Esophagus squamous epithelium (tissue), 5 donors: ENCODE results near the gene NUTF2. TPM values are rescaled to one million over a fixed set of nuclear protein-coding genes. Genes with fewer than 3 reads are reported as not detected.

Source experiments
- DNase-seq: peaks from one replicate; lab custom pipeline; 2025; lab: John Stamatoyannopoulos, UW
- H3K27ac ChIP-seq, 4 donors: fragments of 200-600 bp; sonication (generic); one replicate each; pipeline ENCODE4 v1.5.1; 2016 to 2019; ENCODE audit warnings: mild to moderate bottlenecking in 1 of 4
- H3K27me3 ChIP-seq, 4 donors: fragments of 200-600 bp; sonication (generic); 1 replicate in 3 of 4; 2 replicates in 1 of 4; pipeline versions ENCODE4 v1.5.1 to v1.6.0; 2017 to 2021; ENCODE audit warnings: antibody characterized with exemption in 1 of 4
- H3K36me3 ChIP-seq, 3 donors: fragments of 200-600 bp; sonication (generic); one replicate each; pipeline ENCODE4 v1.5.1; 2016 to 2019
- H3K4me1 ChIP-seq, 3 donors: fragments of 200-600 bp; sonication (generic); one replicate each; pipeline ENCODE4 v1.5.1; 2017 to 2019
- H3K4me3 ChIP-seq, 4 donors: fragments of 200-600 bp; sonication (generic); 1 replicate in 3 of 4; 2 replicates in 1 of 4; pipeline ENCODE4 v1.5.1; 2016 to 2019; ENCODE audit warnings: mild to moderate bottlenecking in 2 of 4, moderate library complexity in 1 of 4
- H3K9me3 ChIP-seq, 3 donors: fragments of 200-600 bp; sonication (generic); one replicate each; pipeline ENCODE4 v1.5.1; 2016 to 2019
- CTCF ChIP-seq, 6 experiments: fragments of 450-650 bp in 4 of 6; fragments of 200-600 bp in 2 of 6; sonication (generic) in 2 of 6; IDR thresholded peaks; one replicate each; pipeline ENCODE4 v1.5.1; 2016 to 2019; ENCODE audit warnings: antibody characterized with exemption in 6 of 6, mild to moderate bottlenecking in 4 of 6, moderate library complexity in 4 of 6
- POLR2A ChIP-seq, 4 donors: fragments of 450-650 bp; IDR thresholded peaks; one replicate each; pipeline ENCODE4 v1.6.1; 2017; ENCODE audit warnings: antibody characterized with exemption in 4 of 4, mild to moderate bottlenecking in 4 of 4, moderate library complexity in 3 of 4
- WGBS, 2 donors: methylation state at CpG; one replicate each; pipeline ENCODE4 v1.1.5; 2018; 5-methylcytosine and 5-hydroxymethylcytosine counted together
- intact Hi-C: fragments of 100-400 bp; cut with DNase I; formaldehyde crosslinking; loops from one replicate; pipeline ENCODE4 v1.15.0; 2022
- total RNA-seq, 4 donors: library from RNA; depleted of rRNA; stranded (reverse); fragments of >200 nt; gene quantifications; one replicate each; pipeline ENCODE4 v1.1.0, GENCODE V29; 2016
- donor health status: DM: yes; HTN: yes; CAD: no.

Gene NUTF2
- total RNA-seq, 4 donors from 2014 or later: 41.4 to 85.1 (median 63.7) TPM

- Histone ChIP-seq H3K27me3 (no peaks in the 10 kb centered on the region), H3K9me3 (no peaks in the 10 kb centered on the region), H3K4me1 (peaks cover 11 to 20% (median 13%) of the 10 kb centered on the region in 3 donors), H3K36me3 (peaks cover 50 to 86% (median 54%) of the 10 kb centered on the region in 3 donors), H3K27ac (peak overlapping the region in 2 of 4 donors; percentile 59 to 71), H3K4me3 (no peak overlapping the region)
- no peak for TF ChIP-seq CTCF (IDR thresholded peaks at IDR 0.05)
- TF ChIP-seq POLR2A (IDR thresholded peaks at IDR 0.05): no peak
- no peak for DNase-seq
- WGBS, 2 donors: 64 to 71% methylated on average over 6 of the region's 6 CpGs
- intact Hi-C loops: loop anchor here (5.0 kb wide), 1 partner anchor 39 kb away; no protein-coding TSS in a partner anchor
Observed at GRCh38 chr16:67883146-67883871, 36.6 kb downstream of the NUTF2 start.

- Histone ChIP-seq H3K27ac (peak overlapping the region in 3 of 4 donors; percentile 48 to 71 (median 59)), H3K4me1 (peaks cover 11 to 20% (median 13%) of the 10 kb centered on the region in 3 donors), H3K4me3 (no peak overlapping the region), H3K9me3 (no peaks in the 10 kb centered on the region), H3K36me3 (peaks cover 44 to 80% (median 49%) of the 10 kb centered on the region in 3 donors), H3K27me3 (no peaks in the 10 kb centered on the region)
- WGBS, 2 donors: 45 to 49% methylated on average over 6 to 9 of the region's 11 CpGs
- intact Hi-C loops: loop anchor here (5.0 kb wide), 1 partner anchor 38 kb away; no protein-coding TSS in a partner anchor
- DNase-seq: no peak
- TF ChIP-seq POLR2A (IDR thresholded peaks at IDR 0.05) (no peak), CTCF (IDR thresholded peaks at IDR 0.05) (peak; percentile 78 to 91 (median 84))
Observed at GRCh38 chr16:67883872-67884261, 37.1 kb downstream of the NUTF2 start.

- WGBS, 2 donors: 13 to 17% methylated on average over 2 to 3 of the region's 22 CpGs
- no peak for DNase-seq
- H3K4me1 ChIP-seq: peaks cover 11 to 20% (median 13%) of the 10 kb centered on the region in 3 donors
- intact Hi-C loops: loop anchor here (5.0 kb wide), 1 partner anchor 38 kb away; no protein-coding TSS in a partner anchor
- H3K27me3 ChIP-seq: no peaks in the 10 kb centered on the region
- H3K27ac ChIP-seq: peak within 1 kb of the TSS; percentile 24 to 71 (median 54)
- H3K4me3 ChIP-seq: peak within 1 kb of the TSS in 2 of 4 donors; percentile 17 to 43
- H3K36me3 ChIP-seq: peaks cover 36 to 72% (median 40%) of the 10 kb centered on the region in 3 donors
- no peak for TF ChIP-seq POLR2A (IDR thresholded peaks at IDR 0.05)
- TF ChIP-seq CTCF (IDR thresholded peaks at IDR 0.05): no peak
- no peaks in the 10 kb centered on the region for H3K9me3 ChIP-seq
Observed at GRCh38 chr16:67884684-67885083, 38.0 kb downstream of the NUTF2 start, which contains the start of gene NRN1L. Gene NRN1L (plus strand): TSS chr16:67884885. CDS start chr16:67884904, 19 bp downstream.

GRCh38 chr16:67885545-67885944 is 38.8 kb downstream of the NUTF2 start:
- TF ChIP-seq CTCF (IDR thresholded peaks at IDR 0.05) (no peak), POLR2A (IDR thresholded peaks at IDR 0.05) (no peak)
- intact Hi-C loops: no loop called here
- 100% methylated on average over 1 of the region's 12 CpGs; no CpG with 5 or more reads in 1 of the 2 donors for WGBS, 2 donors

GRCh38 chr16:67885976-67886375 is 39.2 kb downstream of the NUTF2 start:
- 80 to 98% methylated on average over 1 to 18 of the region's 19 CpGs for WGBS, 2 donors
- no peak overlapping the region for H3K27ac ChIP-seq
- no peak overlapping the region for H3K4me3 ChIP-seq
- H3K36me3 ChIP-seq: peaks cover 23 to 59% (median 28%) of the 10 kb centered on the region in 3 donors
- TF ChIP-seq POLR2A (IDR thresholded peaks at IDR 0.05) (no peak), CTCF (IDR thresholded peaks at IDR 0.05) (no peak)
- H3K4me1 ChIP-seq: peaks cover 11 to 20% (median 13%) of the 10 kb centered on the region in 3 donors
- H3K9me3 ChIP-seq: no peaks in the 10 kb centered on the region
- DNase-seq: no peak
- intact Hi-C loops: no loop called here
- H3K27me3 ChIP-seq: no peaks in the 10 kb centered on the region

More at GRCh38 chr16:67885545-67885944, 38.8 kb downstream of the NUTF2 start:
- peak overlapping the region in 1 of 4 donors; percentile 71 for H3K27ac ChIP-seq
- H3K27me3 ChIP-seq: no peaks in the 10 kb centered on the region
- peaks cover 28 to 63% (median 32%) of the 10 kb centered on the region in 3 donors for H3K36me3 ChIP-seq
- peaks cover 11 to 20% (median 13%) of the 10 kb centered on the region in 3 donors for H3K4me1 ChIP-seq
- H3K4me3 ChIP-seq: no peak overlapping the region
- no peak for DNase-seq
- H3K9me3 ChIP-seq: no peaks in the 10 kb centered on the region
